Skeletal muscle cell (primary cell): ENCODE data around the gene NEDD9.

Experiments
- DNase-seq: peaks from one replicate; pipeline ENCODE4 v3.0.0-alpha.2; 2010; ENCODE audit warnings: low read depth
- H3K4me3 ChIP-seq: 2 replicates; pipeline ENCODE4 v1.5.1; 2011; ENCODE audit warnings: low read depth, mild to moderate bottlenecking, control low read depth, low read length, moderate library complexity

The NEDD9 gene

GRCh38 chr6:11236915-11237314 lies 4.4 kb upstream of the NEDD9 start:
- no peak for DNase-seq
- H3K4me3 ChIP-seq = no peak overlapping the region

GRCh38 chr6:11236076-11236750 lies 3.7 kb upstream of the NEDD9 start:
- DNase-seq = no peak
- H3K4me3 ChIP-seq = no peak overlapping the region

GRCh38 chr6:11235062-11235461 lies 2.6 kb upstream of the NEDD9 start:
- H3K4me3 ChIP-seq = no peak overlapping the region
- DNase-seq = no peak

GRCh38 chr6:11233673-11234573 lies 1.5 kb upstream of the NEDD9 start:
- no peak for DNase-seq
- H3K4me3 ChIP-seq = no peak overlapping the region

- peak overlapping the region; percentile 82 for H3K4me3 ChIP-seq
- no peak for DNase-seq
Observed at GRCh38 chr6:11232770-11233626, 530 bp upstream of the NEDD9 start.

- peak overlapping the region; percentile 82 for H3K4me3 ChIP-seq
- no peak for DNase-seq
Observed at GRCh38 chr6:11231564-11232192, 790 bp downstream of the NEDD9 start.

- peak overlapping the region; percentile 82 for H3K4me3 ChIP-seq
- DNase-seq = no peak
Observed at GRCh38 chr6:11231108-11231463, 1.4 kb downstream of the NEDD9 start.

GRCh38 chr6:11230158-11231107 lies 2.0 kb downstream of the NEDD9 start:
- peak overlapping the region; percentile 82 for H3K4me3 ChIP-seq

GRCh38 chr6:11229655-11230046 lies 2.8 kb downstream of the NEDD9 start:
- DNase-seq = no peak
- peak overlapping the region; percentile 30 for H3K4me3 ChIP-seq

More at GRCh38 chr6:11230158-11231107, 2.0 kb downstream of the NEDD9 start:
- DNase-seq = no peak

GRCh38 chr6:11228935-11229654 lies 3.4 kb downstream of the NEDD9 start:
- H3K4me3 ChIP-seq = peak overlapping the region; percentile 30
- DNase-seq = no peak

GRCh38 chr6:11227698-11228097 lies 4.8 kb downstream of the NEDD9 start:
- no peak overlapping the region for H3K4me3 ChIP-seq

GRCh38 chr6:11226005-11226404 lies 6.5 kb downstream of the NEDD9 start:
- DNase-seq = no peak
- H3K4me3 ChIP-seq = no peak overlapping the region

More at GRCh38 chr6:11227698-11228097, 4.8 kb downstream of the NEDD9 start:
- DNase-seq = no peak

- no peak overlapping the region for H3K4me3 ChIP-seq
- DNase-seq = no peak
Observed at GRCh38 chr6:11224966-11225463, 7.5 kb downstream of the NEDD9 start.

- no peak for DNase-seq
- H3K4me3 ChIP-seq = no peak overlapping the region
Observed at GRCh38 chr6:11224252-11224965, 8.1 kb downstream of the NEDD9 start.

GRCh38 chr6:11223286-11223864 lies 9.1 kb downstream of the NEDD9 start:
- no peak overlapping the region for H3K4me3 ChIP-seq
- no peak for DNase-seq

GRCh38 chr6:11222385-11223277 lies 9.8 kb downstream of the NEDD9 start:
- no peak for DNase-seq

More at GRCh38 chr6:11222385-11223277, 9.8 kb downstream of the NEDD9 start:
- H3K4me3 ChIP-seq = no peak overlapping the region
